ENCODE measurements around the gene ABHD5.

Gene ABHD5

GRCh38 chr3:43765521-43765971 lies 74.8 kb downstream of the ABHD5 start:
- H3K9me3 ChIP-seq (ENCODE audit: low read length): no peaks in the 10 kb centered on the region
- H2AFZ ChIP-seq (ENCODE audit: low read length): no peak overlapping the region
- no peak overlapping the region for H3K4me3 ChIP-seq (ENCODE audit: low read depth, low read length, poor library complexity, severe bottlenecking)
- TF ChIP-seq, protein P1, sequence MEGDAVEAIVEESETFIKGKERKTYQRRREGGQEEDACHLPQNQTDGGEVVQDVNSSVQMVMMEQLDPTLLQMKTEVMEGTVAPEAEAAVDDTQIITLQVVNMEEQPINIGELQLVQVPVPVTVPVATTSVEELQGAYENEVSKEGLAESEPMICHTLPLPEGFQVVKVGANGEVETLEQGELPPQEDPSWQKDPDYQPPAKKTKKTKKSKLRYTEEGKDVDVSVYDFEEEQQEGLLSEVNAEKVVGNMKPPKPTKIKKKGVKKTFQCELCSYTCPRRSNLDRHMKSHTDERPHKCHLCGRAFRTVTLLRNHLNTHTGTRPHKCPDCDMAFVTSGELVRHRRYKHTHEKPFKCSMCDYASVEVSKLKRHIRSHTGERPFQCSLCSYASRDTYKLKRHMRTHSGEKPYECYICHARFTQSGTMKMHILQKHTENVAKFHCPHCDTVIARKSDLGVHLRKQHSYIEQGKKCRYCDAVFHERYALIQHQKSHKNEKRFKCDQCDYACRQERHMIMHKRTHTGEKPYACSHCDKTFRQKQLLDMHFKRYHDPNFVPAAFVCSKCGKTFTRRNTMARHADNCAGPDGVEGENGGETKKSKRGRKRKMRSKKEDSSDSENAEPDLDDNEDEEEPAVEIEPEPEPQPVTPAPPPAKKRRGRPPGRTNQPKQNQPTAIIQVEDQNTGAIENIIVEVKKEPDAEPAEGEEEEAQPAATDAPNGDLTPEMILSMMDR (IDR thresholded peaks at IDR 0.05; ENCODE audit: low read length): no peak
- TF ChIP-seq EZH2 (IDR thresholded peaks at IDR 0.05; ENCODE audit: borderline replicate concordance, low read length): no peak
- no peaks in the 10 kb centered on the region for H3K36me3 ChIP-seq (ENCODE audit: insufficient read depth, low read length)
- H3K27me3 ChIP-seq (ENCODE audit: insufficient read depth, low read length): no peaks in the 10 kb centered on the region
- H3K79me2 ChIP-seq (ENCODE audit: insufficient read depth, low read length): no peaks in the 10 kb centered on the region
- no peaks in the 10 kb centered on the region for H3K4me1 ChIP-seq (ENCODE audit: insufficient read depth, low read length, severe bottlenecking)
- H3K9me2 ChIP-seq (ENCODE audit: low read depth, low read length): no peaks in the 10 kb centered on the region
- no peaks in the 10 kb centered on the region for H4K20me1 ChIP-seq (ENCODE audit: insufficient read depth, low read length)
- no peak overlapping the region for H3K9ac ChIP-seq (ENCODE audit: low read length)
- no peak overlapping the region for H3K27ac ChIP-seq (ENCODE audit: low read depth, low read length, poor library complexity, severe bottlenecking)
- H3K4me2 ChIP-seq (ENCODE audit: low read length): no peak overlapping the region
- no peaks in the 10 kb centered on the region for H3F3A ChIP-seq (ENCODE audit: insufficient read depth, low read length)

DNA sequence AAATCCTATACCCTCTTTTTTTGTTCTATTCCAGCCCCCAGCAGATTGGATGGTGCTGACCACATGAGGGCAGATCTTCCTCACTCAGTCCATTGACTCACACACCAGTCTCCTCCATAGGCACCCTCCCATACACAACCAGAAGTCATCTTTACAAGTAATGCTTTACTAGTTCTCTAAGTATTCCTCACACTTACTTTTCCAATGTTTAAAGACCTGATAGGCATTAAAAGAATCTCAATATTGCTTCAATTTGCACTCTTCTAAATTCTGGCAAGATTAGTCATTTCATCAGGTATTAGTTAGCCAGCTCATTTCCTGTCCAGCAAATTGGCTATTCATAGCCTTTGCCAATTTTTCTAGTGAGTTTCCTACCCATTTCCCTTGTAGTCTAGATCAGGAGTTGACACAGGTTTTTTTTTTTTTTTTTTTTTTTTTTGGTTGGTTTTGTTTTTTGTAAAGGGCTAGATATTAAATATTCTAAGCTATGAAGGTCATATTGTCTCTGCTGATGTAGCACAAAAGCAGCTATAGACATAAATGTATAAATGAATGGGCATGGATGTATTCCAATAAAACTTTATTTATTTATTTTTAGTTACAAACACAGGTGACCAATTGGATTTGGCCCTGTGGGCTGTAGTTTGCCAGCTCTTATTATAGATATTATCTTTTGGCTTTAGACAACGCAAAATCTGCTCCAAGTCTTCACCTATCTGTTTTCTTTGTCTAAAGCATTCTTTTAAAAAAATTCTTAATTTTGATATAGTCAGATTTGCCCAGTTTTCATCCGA lies 76.1 kb downstream of the ABHD5 start:
- no peak overlapping the region for H2AFZ ChIP-seq (ENCODE audit: low read length)
- H3K9me3 ChIP-seq (ENCODE audit: low read length): no peaks in the 10 kb centered on the region
- no peaks in the 10 kb centered on the region for H3F3A ChIP-seq (ENCODE audit: insufficient read depth, low read length)
- H3K4me3 ChIP-seq (ENCODE audit: low read depth, low read length, poor library complexity, severe bottlenecking): no peak overlapping the region
- H3K9ac ChIP-seq (ENCODE audit: low read length): no peak overlapping the region
- H3K27ac ChIP-seq (ENCODE audit: low read depth, low read length, poor library complexity, severe bottlenecking): no peak overlapping the region
- no peaks in the 10 kb centered on the region for H3K9me2 ChIP-seq (ENCODE audit: low read depth, low read length)
- no peaks in the 10 kb centered on the region for H3K4me1 ChIP-seq (ENCODE audit: insufficient read depth, low read length, severe bottlenecking)
- H3K27me3 ChIP-seq (ENCODE audit: insufficient read depth, low read length): no peaks in the 10 kb centered on the region
- no peak for TF ChIP-seq EZH2 (IDR thresholded peaks at IDR 0.05; ENCODE audit: borderline replicate concordance, low read length)
- TF ChIP-seq, protein P1 (IDR thresholded peaks at IDR 0.05; ENCODE audit: low read length): no peak
- H3K79me2 ChIP-seq (ENCODE audit: insufficient read depth, low read length): no peaks in the 10 kb centered on the region
- no peaks in the 10 kb centered on the region for H3K36me3 ChIP-seq (ENCODE audit: insufficient read depth, low read length)
- H3K4me2 ChIP-seq (ENCODE audit: low read length): no peak overlapping the region
- H4K20me1 ChIP-seq (ENCODE audit: insufficient read depth, low read length): no peaks in the 10 kb centered on the region

DNA sequence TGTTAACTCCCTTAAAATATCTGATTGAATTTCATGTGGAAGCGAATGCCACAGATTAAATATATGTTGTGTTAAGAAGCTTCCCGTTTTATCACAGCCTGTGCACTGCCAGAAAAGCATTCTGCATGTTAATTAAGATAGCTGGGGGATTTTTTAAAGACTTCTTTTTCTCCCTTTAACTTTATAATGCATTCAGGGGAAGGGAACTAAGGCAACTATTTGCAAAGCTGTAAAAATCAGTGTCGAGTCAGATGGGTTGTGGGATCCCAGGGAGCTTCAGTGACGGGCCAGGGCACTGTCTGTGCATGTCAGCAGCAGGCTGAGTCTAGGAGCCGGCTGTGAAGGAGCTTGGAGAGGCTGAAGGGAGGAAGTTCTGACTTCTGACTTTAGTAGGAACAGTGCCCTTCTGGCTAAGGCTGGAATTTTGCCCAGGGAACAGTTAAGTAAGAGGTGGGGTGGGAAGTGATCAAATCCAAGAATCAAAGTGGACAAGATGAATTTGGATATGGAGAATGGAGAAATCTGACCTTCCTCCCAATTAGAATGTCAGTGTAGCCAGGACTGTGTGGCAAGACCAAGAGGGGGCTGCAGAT lies 77.7 kb downstream of the ABHD5 start:
- H3F3A ChIP-seq (ENCODE audit: insufficient read depth, low read length): no peaks in the 10 kb centered on the region

More for the DNA sequence above, 77.7 kb downstream of the ABHD5 start:
- H3K4me1 ChIP-seq (ENCODE audit: insufficient read depth, low read length, severe bottlenecking): no peaks in the 10 kb centered on the region
- no peaks in the 10 kb centered on the region for H3K79me2 ChIP-seq (ENCODE audit: insufficient read depth, low read length)
- H2AFZ ChIP-seq (ENCODE audit: low read length): no peak overlapping the region
- no peaks in the 10 kb centered on the region for H3K9me3 ChIP-seq (ENCODE audit: low read length)
- H3K36me3 ChIP-seq (ENCODE audit: insufficient read depth, low read length): no peaks in the 10 kb centered on the region
- no peaks in the 10 kb centered on the region for H3K27me3 ChIP-seq (ENCODE audit: insufficient read depth, low read length)
- no peaks in the 10 kb centered on the region for H3K9me2 ChIP-seq (ENCODE audit: low read depth, low read length)
- no peak for TF ChIP-seq EZH2 (IDR thresholded peaks at IDR 0.05; ENCODE audit: borderline replicate concordance, low read length)
- TF ChIP-seq, protein P1 (IDR thresholded peaks at IDR 0.05; ENCODE audit: low read length): no peak
- H3K9ac ChIP-seq (ENCODE audit: low read length): no peak overlapping the region
- no peak overlapping the region for H3K4me2 ChIP-seq (ENCODE audit: low read length)
- no peaks in the 10 kb centered on the region for H4K20me1 ChIP-seq (ENCODE audit: insufficient read depth, low read length)
- no peak overlapping the region for H3K4me3 ChIP-seq (ENCODE audit: low read depth, low read length, poor library complexity, severe bottlenecking)
- H3K27ac ChIP-seq (ENCODE audit: low read depth, low read length, poor library complexity, severe bottlenecking): no peak overlapping the region

All from OCI-LY1 (cell line).